ENCODE results near the gene PSMA7. TPM values are rescaled to one million over a fixed set of nuclear protein-coding genes. Genes with fewer than 3 reads are reported as not detected.

The PSMA7 gene
- total RNA-seq, 1 donor from 2014 or later = 289 TPM

GRCh38 chr20:62123450-62124118 is 19.6 kb downstream of the PSMA7 start:
- H3K27ac Mint-ChIP-seq (ENCODE audit: unreplicated experiment) = peak overlapping the region; percentile 72

GRCh38 chr20:62122654-62123449 is 20.3 kb downstream of the PSMA7 start:
- H3K4me3 Mint-ChIP-seq (ENCODE audit: unreplicated experiment) = peak overlapping the region; percentile 93
- H3K27ac Mint-ChIP-seq (ENCODE audit: unreplicated experiment) = peak overlapping the region; percentile 72
- peak; percentile 57 for DNase-seq
- peaks cover 2% of the 10 kb centered on the region for H3K27me3 Mint-ChIP-seq (ENCODE audit: unreplicated experiment)
- H3K4me1 Mint-ChIP-seq (ENCODE audit: low read depth, unreplicated experiment) = peaks cover 16% of the 10 kb centered on the region
- H3K9me3 Mint-ChIP-seq (ENCODE audit: unreplicated experiment) = peaks cover 9% of the 10 kb centered on the region
- no peak for TF ChIP-seq CTCF (IDR thresholded peaks at IDR 0.05; ENCODE audit: partially characterized antibody, unreplicated experiment)
- H3K36me3 Mint-ChIP-seq (ENCODE audit: unreplicated experiment) = no peaks in the 10 kb centered on the region

More at GRCh38 chr20:62123450-62124118, 19.6 kb downstream of the PSMA7 start:
- no peak for DNase-seq
- H3K27me3 Mint-ChIP-seq (ENCODE audit: unreplicated experiment) = peaks cover 2% of the 10 kb centered on the region
- H3K4me3 Mint-ChIP-seq (ENCODE audit: unreplicated experiment) = peak overlapping the region; percentile 93
- no peak for TF ChIP-seq CTCF (IDR thresholded peaks at IDR 0.05; ENCODE audit: partially characterized antibody, unreplicated experiment)
- H3K9me3 Mint-ChIP-seq (ENCODE audit: unreplicated experiment) = peaks cover 9% of the 10 kb centered on the region
- H3K36me3 Mint-ChIP-seq (ENCODE audit: unreplicated experiment) = no peaks in the 10 kb centered on the region
- peaks cover 23% of the 10 kb centered on the region for H3K4me1 Mint-ChIP-seq (ENCODE audit: low read depth, unreplicated experiment)

- TF ChIP-seq CTCF (IDR thresholded peaks at IDR 0.05; ENCODE audit: partially characterized antibody, unreplicated experiment) = no peak
- Mint-ChIP-seq H3K4me3 (ENCODE audit: unreplicated experiment) (peak within 1 kb of the TSS; percentile 93), H3K4me1 (ENCODE audit: low read depth, unreplicated experiment) (peaks cover 10% of the 10 kb centered on the region), H3K27me3 (ENCODE audit: unreplicated experiment) (peaks cover 2% of the 10 kb centered on the region), H3K9me3 (ENCODE audit: unreplicated experiment) (peaks cover 9% of the 10 kb centered on the region), H3K27ac (ENCODE audit: unreplicated experiment) (peak within 1 kb of the TSS; percentile 85), H3K36me3 (ENCODE audit: unreplicated experiment) (no peaks in the 10 kb centered on the region)
- DNase-seq = peak; percentile 98
Measured at GRCh38 chr20:62121776-62122653, 21.2 kb downstream of the PSMA7 start, which contains the start of gene LSM14B. LSM14B (plus strand) TSS chr20:62122475; CDS start chr20:62122667, 192 bp downstream.

- peak overlapping the region; percentile 88 for H3K4me3 Mint-ChIP-seq (ENCODE audit: unreplicated experiment)
- no peaks in the 10 kb centered on the region for H3K36me3 Mint-ChIP-seq (ENCODE audit: unreplicated experiment)
- peaks cover 2% of the 10 kb centered on the region for H3K27me3 Mint-ChIP-seq (ENCODE audit: unreplicated experiment)
- no peak for TF ChIP-seq CTCF (IDR thresholded peaks at IDR 0.05; ENCODE audit: partially characterized antibody, unreplicated experiment)
- peaks cover 10% of the 10 kb centered on the region for H3K4me1 Mint-ChIP-seq (ENCODE audit: low read depth, unreplicated experiment)
- peak overlapping the region; percentile 85 for H3K27ac Mint-ChIP-seq (ENCODE audit: unreplicated experiment)
- peaks cover 9% of the 10 kb centered on the region for H3K9me3 Mint-ChIP-seq (ENCODE audit: unreplicated experiment)
- no peak for DNase-seq
Measured at GRCh38 chr20:62120990-62121775, 22.0 kb downstream of the PSMA7 start.
